HS-27A (cell line): ENCODE data around the gene CCDC190.
"Not testable (repeated sequence)": the region's sequence is repeated elsewhere in the genome, so short reads cannot be mapped to it uniquely, and the experiment has no call there.

Experiments used
- DNase-seq: peaks from one replicate; pipeline ENCODE4 v3.0.0-alpha.2; 2012; ENCODE audit warnings: low read depth, missing footprints

Gene CCDC190

DNA sequence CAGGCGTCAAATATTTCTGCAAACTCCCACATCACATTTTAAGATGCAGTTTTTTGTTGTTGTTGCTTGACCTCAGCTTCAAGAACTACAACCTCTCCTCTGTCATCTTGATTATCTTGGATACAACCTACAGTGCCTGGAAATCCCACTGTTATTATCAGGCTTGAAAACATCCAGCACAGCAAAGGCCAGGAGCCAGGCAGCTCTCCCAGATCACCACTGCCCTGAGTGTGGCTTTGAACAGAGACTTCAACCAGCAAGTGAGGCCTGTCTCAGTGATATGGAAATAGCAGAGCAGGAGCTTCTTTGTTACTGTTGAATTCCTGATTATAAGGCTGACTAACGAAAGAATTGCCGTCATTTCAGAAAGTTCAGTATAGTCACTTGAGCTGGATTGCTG is 28.5 kb downstream of the CCDC190 start:
- DNase-seq: no peak

DNA sequence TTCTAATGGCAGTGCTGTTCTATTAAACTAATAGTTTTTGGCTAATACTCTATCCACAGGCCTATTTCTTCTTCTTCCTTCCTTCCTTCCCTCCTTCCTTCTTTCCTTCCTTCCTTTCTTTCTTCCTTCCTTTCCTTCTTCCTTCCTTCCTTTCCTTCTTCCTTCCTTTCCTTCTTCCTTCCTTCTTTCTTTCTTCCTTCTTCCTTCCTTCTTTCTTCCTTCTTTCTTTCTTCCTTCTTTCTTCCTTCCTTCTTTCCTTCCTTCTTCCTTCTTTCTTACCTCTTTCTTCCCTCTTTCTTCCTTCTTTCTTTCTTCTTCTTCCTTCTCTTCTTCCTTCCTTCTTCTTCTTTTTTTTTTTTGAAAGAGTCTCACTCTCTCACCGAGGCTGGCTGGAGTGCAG is 31.7 kb downstream of the CCDC190 start:
- DNase-seq: no peak

DNA sequence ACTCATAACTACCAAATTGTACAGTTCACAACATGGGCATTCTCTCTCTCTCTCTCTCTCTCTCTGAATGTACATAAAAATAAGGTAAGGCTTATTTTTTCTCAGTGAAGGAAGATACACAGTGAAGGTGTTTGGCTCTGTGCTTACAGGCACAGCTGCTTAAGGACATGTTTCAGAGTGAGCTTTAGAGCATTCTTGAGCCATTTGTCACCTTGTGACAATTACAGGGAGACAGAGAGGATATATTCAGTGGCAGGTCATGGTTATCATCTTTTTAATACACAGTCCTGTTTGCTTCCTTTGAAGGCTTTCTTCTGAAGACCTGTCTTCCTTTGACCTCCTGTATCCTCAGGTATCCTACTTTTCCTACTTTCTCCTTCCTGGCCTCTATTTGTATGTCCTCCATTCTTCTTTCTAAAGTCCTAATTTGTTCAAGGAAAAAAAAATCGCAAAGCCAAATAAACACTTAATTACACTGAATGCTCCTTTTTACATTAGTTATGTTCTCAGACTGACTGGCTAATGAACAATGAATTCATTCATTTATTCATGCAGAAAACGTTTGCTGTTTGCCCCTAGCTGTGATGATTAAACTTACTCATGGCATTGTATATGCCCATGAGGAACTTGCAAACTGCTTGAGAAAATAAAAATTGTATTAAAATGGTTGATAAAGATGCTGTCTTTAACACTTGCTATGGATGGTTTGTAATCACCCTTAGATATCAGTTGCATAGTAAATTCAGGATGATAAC is 37.0 kb downstream of the CCDC190 start:
- DNase-seq: no peak

DNA sequence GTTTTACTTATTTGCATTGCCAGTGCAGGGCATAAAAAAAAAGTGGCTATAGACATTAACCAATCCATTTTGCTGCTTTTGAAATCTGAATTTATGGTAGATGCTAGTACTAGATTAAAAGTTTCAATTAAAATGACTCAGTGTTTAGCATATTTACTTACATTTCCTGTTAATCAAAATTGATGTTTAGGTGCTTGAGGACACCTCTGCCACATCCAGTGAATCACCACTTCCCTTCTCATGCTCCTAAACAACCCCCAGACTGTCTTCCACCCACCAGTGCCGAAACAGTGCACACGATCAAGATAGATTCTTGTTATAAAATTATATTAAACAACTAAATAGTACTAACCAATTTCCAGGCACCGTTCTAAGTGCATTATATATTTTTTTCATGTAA is 37.7 kb downstream of the CCDC190 start:
- DNase-seq: no peak

DNA sequence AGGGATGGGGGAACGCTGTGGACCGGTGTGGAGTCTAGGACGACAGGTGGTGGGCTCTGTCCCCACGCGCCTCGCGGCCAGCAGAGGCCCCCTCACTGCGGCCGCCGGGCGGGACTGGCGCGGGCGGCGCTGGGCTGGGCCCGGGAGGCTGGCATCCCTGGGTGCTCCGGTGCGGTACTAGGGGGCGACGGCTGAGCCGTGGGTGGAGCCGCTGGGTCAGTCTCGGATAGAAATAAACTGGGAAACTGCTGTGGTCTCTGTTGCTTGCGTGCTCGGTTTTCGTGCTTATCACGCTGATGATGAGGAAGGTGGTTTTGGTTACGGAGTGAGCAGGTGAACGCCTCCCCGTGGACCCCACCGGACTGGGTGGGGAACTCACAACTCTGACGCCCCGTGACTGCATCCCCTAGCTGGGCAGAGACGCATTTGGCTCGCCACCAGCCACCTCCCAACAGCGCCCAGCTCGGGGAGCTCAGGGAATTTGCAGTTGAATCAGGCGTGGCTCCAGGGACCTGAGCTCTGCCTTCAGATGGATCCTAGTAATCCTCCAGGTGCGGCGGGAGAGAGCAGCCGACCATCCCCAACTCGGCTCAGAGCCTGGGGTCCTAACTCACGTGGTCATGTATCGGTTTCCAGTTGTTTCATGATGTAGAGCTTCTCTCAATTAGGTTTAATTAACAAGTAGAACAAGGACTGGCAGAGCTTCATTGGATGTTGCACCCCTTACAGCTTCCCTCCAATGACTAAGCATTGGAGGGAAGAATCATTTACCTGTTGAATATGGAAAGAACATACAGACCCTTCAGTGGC is 38.4 kb downstream of the CCDC190 start:
- no peak for DNase-seq

DNA sequence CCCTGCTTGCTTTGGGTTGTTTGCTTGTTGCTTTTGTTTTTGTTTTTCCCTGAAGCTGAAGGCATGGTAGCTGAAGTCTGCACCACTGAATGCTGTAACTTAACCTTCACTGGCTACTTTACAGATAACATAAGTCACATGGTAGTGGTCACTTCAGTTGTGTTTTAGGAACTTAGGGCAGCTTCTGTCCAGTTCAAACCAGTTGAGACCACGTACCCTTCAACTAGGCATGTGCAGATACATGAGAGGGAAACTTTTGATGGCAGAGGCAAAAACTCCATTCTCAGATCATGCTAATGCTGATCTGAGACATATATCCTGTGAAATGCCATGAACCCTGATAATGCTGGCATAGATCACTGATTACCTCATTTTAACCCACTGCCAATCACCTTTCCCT is 42.3 kb downstream of the CCDC190 start:
- not testable (repeated sequence) for DNase-seq

DNA sequence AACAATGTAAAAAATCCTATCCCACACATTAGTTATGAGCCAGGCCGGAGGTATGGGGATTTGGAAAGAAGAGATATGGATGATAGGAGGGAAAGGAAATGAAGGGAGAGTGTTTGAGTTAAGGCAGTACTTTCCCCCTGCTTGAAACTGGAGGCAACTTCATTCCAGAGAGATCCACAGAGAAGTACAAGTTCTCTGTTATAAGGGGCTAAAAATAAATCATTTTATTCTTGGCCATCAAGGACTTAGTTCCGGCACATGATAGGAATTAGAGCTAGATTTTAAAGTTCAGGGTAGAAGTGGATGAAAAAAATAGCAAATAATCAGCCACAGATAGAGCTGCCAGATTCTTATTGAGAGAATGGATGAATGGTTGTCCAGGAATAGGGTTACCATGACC is 42.8 kb downstream of the CCDC190 start:
- DNase-seq: not testable (repeated sequence)

DNA sequence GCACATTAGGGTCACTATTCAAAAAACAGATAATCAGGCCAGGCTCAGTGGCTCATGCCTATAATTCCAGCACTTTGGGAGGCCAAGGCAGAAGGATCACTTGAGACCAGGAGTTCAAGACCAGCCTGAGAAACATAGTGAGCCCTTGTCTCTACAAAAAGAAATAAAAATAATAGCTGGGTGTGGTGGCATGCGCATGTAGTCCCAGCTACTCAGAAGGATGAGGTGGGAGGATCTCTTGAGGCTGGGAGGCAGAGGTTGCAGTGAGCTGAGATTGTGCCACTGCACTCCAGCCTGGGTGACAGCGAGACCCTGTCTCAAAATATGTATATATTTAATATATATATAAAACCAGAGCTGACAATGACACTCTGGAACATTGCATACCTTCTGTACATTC is 48.6 kb downstream of the CCDC190 start:
- not testable (repeated sequence) for DNase-seq

DNA sequence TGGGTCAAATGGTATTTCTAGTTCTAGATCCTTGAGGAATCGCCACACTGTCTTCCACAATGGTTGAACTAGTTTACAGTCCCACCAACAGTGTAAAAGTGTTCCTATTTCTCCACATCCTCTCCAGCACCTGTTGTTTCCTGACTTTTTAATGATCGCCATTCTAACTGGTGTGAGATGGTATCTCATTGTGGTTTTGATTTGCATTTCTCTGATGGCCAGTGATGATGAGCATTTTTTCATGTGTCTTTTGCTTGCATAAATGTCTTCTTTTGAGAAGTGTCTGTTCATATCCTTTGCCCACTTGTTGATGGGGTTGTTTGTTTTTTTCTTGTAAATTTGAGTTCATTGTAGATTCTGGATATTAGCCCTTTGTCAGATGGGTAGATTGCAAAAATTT is 53.5 kb downstream of the CCDC190 start:
- not testable (repeated sequence) for DNase-seq
